Activated CD4-positive, alpha-beta T cell treated with anti-CD3 and anti-CD28 coated beads, Interleukin-2, amount 10 ng/mL, durations not matched to agents 24 days and 14 days (primary cell): Measurements from ENCODE around the gene DNAJC11. TPM values are rescaled to one million over a fixed set of nuclear protein-coding genes. Genes with fewer than 3 reads are reported as not detected.
"Not testable (repeated sequence)": the region's sequence is repeated elsewhere in the genome, so short reads cannot be mapped to it uniquely, and the experiment has no call there.

Experiments used
- DNase-seq: peaks from one replicate; pipeline ENCODE4 v3.0.0; 2022
- H3K27ac Mint-ChIP-seq: one replicate; pipeline ENCODE4 v1.8.0; 2022; ENCODE audit warnings: mild to moderate bottlenecking, mixed read lengths
- H3K27me3 Mint-ChIP-seq: one replicate; pipeline ENCODE4 v1.8.0; 2022; ENCODE audit warnings: mixed read lengths
- H3K36me3 Mint-ChIP-seq: one replicate; pipeline ENCODE4 v1.8.0; 2022; ENCODE audit warnings: low read depth, mild to moderate bottlenecking, mixed read lengths
- H3K4me1 Mint-ChIP-seq: one replicate; pipeline ENCODE4 v1.8.0; 2021; ENCODE audit warnings: mixed read lengths
- H3K4me3 Mint-ChIP-seq: one replicate; pipeline ENCODE4 v1.8.0; 2022; ENCODE audit warnings: mild to moderate bottlenecking, moderate library complexity, mixed read lengths
- H3K9me3 Mint-ChIP-seq: one replicate; pipeline ENCODE4 v1.8.0; 2021; ENCODE audit warnings: mixed read lengths
- intact Hi-C: fragments of 100-400 bp; cut with micrococcal nuclease; formaldehyde crosslinking; loops from one replicate; pipeline ENCODE4 v1.15.1; 2023
- total RNA-seq: library from RNA; stranded (reverse); gene quantifications from 2 replicates; pipeline ENCODE4 v1.2.3, GENCODE V29; 2022

The DNAJC11 gene
- total RNA-seq, 1 donor from 2014 or later: 87.6 TPM

GRCh38 chr1:6724517-6725141 lies 23.0 kb upstream of the DNAJC11 start:
- Mint-ChIP-seq H3K27me3 (peaks cover 5% of the 10 kb centered on the region), H3K27ac (no peak overlapping the region), H3K9me3 (no peaks in the 10 kb centered on the region), H3K4me1 (peaks cover 3% of the 10 kb centered on the region), H3K4me3 (no peak overlapping the region), H3K36me3 (no peaks in the 10 kb centered on the region)
- DNase-seq: no peak
- intact Hi-C loops: loop anchor here (5.0 kb wide), 1 partner anchor 923 kb away; no protein-coding TSS in a partner anchor

DNA sequence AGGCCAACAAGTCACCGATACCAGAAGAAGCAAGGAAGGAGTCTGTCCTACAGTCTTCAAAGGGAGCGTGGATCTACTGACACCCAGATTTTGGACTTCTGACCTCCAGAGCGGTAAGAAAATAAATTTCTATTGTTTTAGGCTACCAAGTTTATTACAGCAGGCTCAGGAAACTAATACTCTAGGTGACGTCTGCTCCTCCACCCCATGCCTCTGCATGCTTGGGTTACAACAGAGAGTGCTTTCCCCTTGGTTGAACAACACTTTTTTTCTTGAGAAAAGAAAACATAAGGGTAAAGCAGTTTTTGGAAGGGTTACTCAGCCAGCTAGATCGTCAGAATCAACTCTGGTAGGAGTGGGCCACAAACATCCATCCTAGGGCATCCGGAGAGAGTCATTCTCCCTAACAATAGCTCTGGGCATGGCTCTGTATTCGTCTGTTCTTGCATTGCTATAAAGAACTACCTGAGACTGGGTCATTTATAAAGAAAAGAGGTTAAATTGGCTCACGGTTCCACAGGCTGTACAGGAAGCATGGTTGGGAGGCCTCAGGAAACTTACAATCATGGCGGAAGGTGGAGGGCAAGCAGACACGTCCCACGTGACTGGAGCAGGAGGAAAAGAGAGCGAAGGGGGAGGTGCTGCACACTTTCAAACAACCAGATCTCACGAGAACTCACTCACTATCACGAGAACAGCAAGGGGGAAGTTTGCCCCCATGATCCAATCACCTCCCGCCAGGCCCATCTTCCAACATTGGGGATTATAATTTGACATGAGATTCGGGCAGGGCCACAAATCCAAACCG lies 22.2 kb upstream of the DNAJC11 start:
- H3K27me3 Mint-ChIP-seq: peaks cover 5% of the 10 kb centered on the region
- intact Hi-C loops: loop anchor here (5.0 kb wide), 1 partner anchor 923 kb away; no protein-coding TSS in a partner anchor
- no peak overlapping the region for H3K4me3 Mint-ChIP-seq
- no peaks in the 10 kb centered on the region for H3K36me3 Mint-ChIP-seq
- H3K27ac Mint-ChIP-seq: no peak overlapping the region
- no peaks in the 10 kb centered on the region for H3K9me3 Mint-ChIP-seq
- no peak for DNase-seq
- peaks cover 3% of the 10 kb centered on the region for H3K4me1 Mint-ChIP-seq

DNA sequence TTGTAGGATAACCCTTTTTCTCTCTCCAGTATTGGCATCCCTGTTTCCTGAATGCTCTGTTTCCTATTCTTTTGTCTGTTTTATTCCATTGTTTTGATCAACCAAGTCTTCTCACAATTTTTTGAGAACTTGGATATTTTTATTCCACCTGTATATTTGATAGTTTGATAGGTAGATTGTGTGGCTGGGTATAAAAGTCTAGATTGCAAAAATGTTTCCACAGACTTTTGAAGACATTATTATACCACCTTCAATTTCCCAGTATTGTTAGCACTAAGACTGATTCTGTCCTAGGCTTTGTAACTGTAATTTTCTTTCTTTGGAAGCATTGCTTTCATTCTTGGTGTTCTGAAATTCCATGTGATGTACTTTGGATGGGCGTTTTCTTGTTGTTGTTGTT lies 9.6 kb upstream of the DNAJC11 start:
- Mint-ChIP-seq H3K4me1 (no peaks in the 10 kb centered on the region), H3K9me3 (peaks cover 4% of the 10 kb centered on the region), H3K27ac (no peak overlapping the region), H3K36me3 (no peaks in the 10 kb centered on the region), H3K27me3 (peaks cover 10% of the 10 kb centered on the region), H3K4me3 (no peak overlapping the region)
- intact Hi-C loops: no loop called here
- DNase-seq: no peak

GRCh38 chr1:6704746-6705145 lies 3.1 kb upstream of the DNAJC11 start:
- H3K4me3 Mint-ChIP-seq: no peak overlapping the region
- peaks cover 10% of the 10 kb centered on the region for H3K27me3 Mint-ChIP-seq
- no peak for DNase-seq
- intact Hi-C loops: loop anchor here (5.0 kb wide), 1 partner anchor 92 kb away; the partner anchor contains the start of gene PHF13
- H3K4me1 Mint-ChIP-seq: peaks cover 19% of the 10 kb centered on the region
- H3K27ac Mint-ChIP-seq: no peak overlapping the region
- H3K9me3 Mint-ChIP-seq: no peaks in the 10 kb centered on the region
- peaks cover 5% of the 10 kb centered on the region for H3K36me3 Mint-ChIP-seq

GRCh38 chr1:6703016-6703415 lies 1.4 kb upstream of the DNAJC11 start:
- Mint-ChIP-seq H3K27me3 (peaks cover 8% of the 10 kb centered on the region), H3K27ac (no peak overlapping the region), H3K4me3 (no peak overlapping the region), H3K4me1 (peaks cover 24% of the 10 kb centered on the region), H3K9me3 (no peaks in the 10 kb centered on the region), H3K36me3 (peaks cover 5% of the 10 kb centered on the region)
- intact Hi-C loops: loop anchor here (5.0 kb wide), 1 partner anchor 91 kb away; the partner anchor contains the start of gene PHF13
- DNase-seq: no peak

DNA sequence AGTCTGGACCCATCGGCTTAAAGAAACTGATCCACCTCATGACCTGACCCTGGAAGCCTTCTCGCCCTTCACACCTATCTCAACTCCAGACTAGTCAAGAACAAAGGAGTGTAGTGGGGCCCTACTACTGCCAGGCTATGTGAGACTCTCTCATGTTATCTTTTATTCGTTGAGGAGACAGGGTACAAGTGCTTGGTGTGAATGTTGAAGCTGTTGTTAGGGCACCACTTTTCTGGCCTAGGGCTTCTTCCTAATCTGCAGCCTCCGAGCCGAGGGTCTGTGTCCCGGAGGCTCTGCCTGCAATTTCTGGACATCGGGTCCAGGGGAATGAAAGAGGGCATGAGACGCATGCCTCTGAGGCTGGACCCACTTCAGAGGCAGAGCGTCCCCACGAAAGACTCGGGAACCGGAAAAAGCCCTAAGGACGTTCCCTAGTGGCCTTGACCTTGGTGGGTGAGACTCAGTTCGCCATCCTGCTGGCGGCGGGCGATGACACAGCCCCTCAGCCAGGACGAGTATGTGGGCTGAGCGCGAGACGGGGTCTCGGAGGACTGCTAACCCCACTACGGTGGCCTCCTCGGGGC lies 671 bp downstream of the DNAJC11 start:
- no peak for DNase-seq
- no peaks in the 10 kb centered on the region for H3K9me3 Mint-ChIP-seq
- peak overlapping the region; percentile 91 for H3K4me3 Mint-ChIP-seq
- intact Hi-C loops: loop anchor here (1.0 to 5.0 kb wide), 3 partner anchors 84 to 147 kb away; partner anchors contain the start of genes CAMTA1, NOL9 and PHF13
- peaks cover 5% of the 10 kb centered on the region for H3K36me3 Mint-ChIP-seq
- H3K27me3 Mint-ChIP-seq: no peaks in the 10 kb centered on the region
- H3K27ac Mint-ChIP-seq: peak overlapping the region; percentile 90
- H3K4me1 Mint-ChIP-seq: peaks cover 25% of the 10 kb centered on the region

- Mint-ChIP-seq H3K4me3 (peak overlapping the region; percentile 91), H3K4me1 (peaks cover 25% of the 10 kb centered on the region)
- not testable (repeated sequence) for H3K27me3 Mint-ChIP-seq, H3K27ac Mint-ChIP-seq, DNase-seq, H3K9me3 Mint-ChIP-seq, H3K36me3 Mint-ChIP-seq
- intact Hi-C loops: loop anchor here (5.0 kb wide), 1 partner anchor 88 kb away; the partner anchor contains the start of gene PHF13
Measured at GRCh38 chr1:6699915-6700314, 1.7 kb downstream of the DNAJC11 start.

- Mint-ChIP-seq H3K27ac (no peak overlapping the region), H3K9me3 (no peaks in the 10 kb centered on the region), H3K4me1 (peaks cover 19% of the 10 kb centered on the region), H3K27me3 (no peaks in the 10 kb centered on the region), H3K4me3 (no peak overlapping the region), H3K36me3 (peaks cover 1% of the 10 kb centered on the region)
- no peak for DNase-seq
- intact Hi-C loops: no loop called here
Measured at GRCh38 chr1:6695868-6696267, 5.7 kb downstream of the DNAJC11 start.

DNA sequence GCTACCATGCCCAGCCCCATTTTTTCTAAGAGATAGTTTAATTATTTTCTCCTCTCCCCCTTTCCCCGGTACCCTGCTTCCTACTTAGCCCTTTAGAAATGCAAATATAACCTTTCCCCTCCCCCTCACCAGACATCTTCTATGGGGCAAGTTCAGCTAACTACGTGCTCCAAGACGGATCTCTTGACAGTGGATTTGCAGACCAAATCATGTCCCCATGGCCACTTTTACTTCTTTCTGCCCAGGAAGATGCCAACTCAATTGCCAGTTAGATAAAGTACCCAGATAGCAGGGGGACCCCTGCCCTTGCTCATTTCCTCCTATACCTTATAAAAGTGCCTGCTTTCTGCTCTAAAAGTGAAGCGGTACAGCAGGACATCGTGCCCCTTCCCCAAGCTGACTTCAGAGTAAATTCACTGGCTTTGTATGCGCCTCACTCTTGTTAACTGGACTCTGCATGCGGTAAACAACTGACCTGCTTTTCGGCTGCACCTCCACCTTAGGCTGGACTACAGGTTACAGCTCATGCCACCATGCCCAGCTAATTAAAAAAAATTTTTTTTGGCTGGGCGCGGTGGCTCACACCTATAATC lies 7.4 kb downstream of the DNAJC11 start:
- no peak overlapping the region for H3K4me3 Mint-ChIP-seq
- no peaks in the 10 kb centered on the region for H3K27me3 Mint-ChIP-seq
- H3K4me1 Mint-ChIP-seq: peaks cover 7% of the 10 kb centered on the region
- no peak overlapping the region for H3K27ac Mint-ChIP-seq
- no peaks in the 10 kb centered on the region for H3K9me3 Mint-ChIP-seq
- intact Hi-C loops: no loop called here
- no peak for DNase-seq
- H3K36me3 Mint-ChIP-seq: peaks cover 1% of the 10 kb centered on the region

DNA sequence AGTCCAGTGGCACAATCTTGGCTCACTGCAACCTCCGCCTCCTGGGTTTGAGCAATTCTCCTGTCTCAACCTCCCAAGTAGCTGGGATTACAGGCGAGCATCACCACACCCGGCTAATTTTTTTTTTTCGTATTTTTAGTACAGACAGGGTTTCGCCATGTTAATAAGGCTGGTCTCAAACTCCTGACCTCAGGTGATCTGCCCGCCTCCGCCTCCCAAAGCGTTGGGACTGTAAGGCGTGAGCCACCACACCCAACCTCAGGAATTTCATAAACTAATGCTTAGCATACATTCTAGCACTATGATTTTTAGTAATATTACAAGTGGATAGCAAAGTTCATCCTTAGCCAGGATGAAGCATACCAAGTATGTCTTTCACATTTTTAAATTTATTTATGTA lies 8.7 kb downstream of the DNAJC11 start:
- intact Hi-C loops: no loop called here
- no peak for DNase-seq
- Mint-ChIP-seq H3K36me3 (peaks cover 1% of the 10 kb centered on the region), H3K27ac (no peak overlapping the region), H3K4me1 (peaks cover 10% of the 10 kb centered on the region), H3K9me3 (no peaks in the 10 kb centered on the region), H3K4me3 (no peak overlapping the region), H3K27me3 (no peaks in the 10 kb centered on the region)

DNA sequence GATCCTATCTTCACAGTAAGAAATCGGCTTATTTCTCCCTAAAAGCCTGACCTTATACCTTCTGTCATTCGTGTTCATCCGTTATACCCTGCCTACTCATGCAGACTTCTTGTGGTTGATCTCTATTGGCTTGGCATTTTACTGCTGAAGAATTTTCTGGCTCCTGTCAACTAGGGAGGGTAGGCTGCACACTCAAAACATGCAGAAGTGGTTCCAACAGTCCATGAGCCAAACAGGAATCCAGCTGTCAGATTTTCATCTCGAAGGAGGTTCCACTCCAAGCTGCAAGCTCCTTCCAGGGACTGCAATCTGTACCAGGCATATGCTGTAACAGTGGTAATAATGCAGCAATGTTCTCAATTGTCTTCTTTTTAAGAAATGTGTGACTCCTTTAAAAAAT lies 10.1 kb downstream of the DNAJC11 start:
- peaks cover 10% of the 10 kb centered on the region for H3K4me1 Mint-ChIP-seq
- H3K4me3 Mint-ChIP-seq: no peak overlapping the region
- DNase-seq: no peak
- no peak overlapping the region for H3K27ac Mint-ChIP-seq
- H3K9me3 Mint-ChIP-seq: no peaks in the 10 kb centered on the region
- H3K27me3 Mint-ChIP-seq: no peaks in the 10 kb centered on the region
- intact Hi-C loops: no loop called here
- H3K36me3 Mint-ChIP-seq: peaks cover 1% of the 10 kb centered on the region

DNA sequence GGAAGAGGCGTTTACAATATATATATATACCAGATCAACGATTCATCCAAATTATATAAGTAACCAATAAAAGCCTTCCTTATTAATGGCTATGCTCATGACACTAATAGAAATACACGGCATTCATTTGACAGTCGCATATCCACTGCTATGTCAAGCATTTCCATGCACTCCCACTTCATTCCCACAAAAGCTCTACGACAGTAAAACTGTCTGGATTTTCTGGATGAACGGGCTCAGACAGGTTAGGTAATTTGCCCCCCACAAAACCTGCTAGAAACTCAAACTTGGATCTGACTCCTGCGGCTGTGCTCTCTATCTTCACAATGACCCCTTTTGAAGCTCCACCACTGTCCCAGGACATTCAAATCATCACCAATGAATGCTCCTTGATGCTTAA lies 11.4 kb downstream of the DNAJC11 start:
- DNase-seq: no peak
- no peak overlapping the region for H3K4me3 Mint-ChIP-seq
- peaks cover 10% of the 10 kb centered on the region for H3K4me1 Mint-ChIP-seq
- H3K9me3 Mint-ChIP-seq: no peaks in the 10 kb centered on the region
- H3K27ac Mint-ChIP-seq: no peak overlapping the region
- H3K27me3 Mint-ChIP-seq: no peaks in the 10 kb centered on the region
- H3K36me3 Mint-ChIP-seq: peaks cover 1% of the 10 kb centered on the region
- intact Hi-C loops: no loop called here

DNA sequence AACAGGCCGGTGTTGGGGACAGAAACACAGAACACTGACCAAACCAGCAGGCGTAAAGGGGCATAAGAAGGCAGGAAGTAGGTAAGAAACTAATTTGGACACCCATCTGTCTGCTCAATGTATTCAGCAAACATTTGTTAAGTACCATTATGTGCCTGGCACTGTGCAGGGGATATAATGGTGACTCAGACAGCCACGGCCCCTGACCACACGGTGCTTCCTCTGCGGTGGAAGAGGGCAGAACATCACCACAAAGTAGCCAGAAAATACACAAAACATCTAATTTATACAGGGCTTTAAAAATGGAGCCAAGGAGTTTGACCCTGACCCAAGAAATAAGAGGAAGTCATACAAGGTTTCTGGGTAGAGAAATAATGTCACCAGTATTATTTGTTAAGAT lies 12.9 kb downstream of the DNAJC11 start:
- intact Hi-C loops: no loop called here
- H3K4me1 Mint-ChIP-seq: peaks cover 10% of the 10 kb centered on the region
- H3K36me3 Mint-ChIP-seq: no peaks in the 10 kb centered on the region
- H3K4me3 Mint-ChIP-seq: no peak overlapping the region
- no peak overlapping the region for H3K27ac Mint-ChIP-seq
- H3K9me3 Mint-ChIP-seq: no peaks in the 10 kb centered on the region
- H3K27me3 Mint-ChIP-seq: no peaks in the 10 kb centered on the region
- no peak for DNase-seq

- no peaks in the 10 kb centered on the region for H3K9me3 Mint-ChIP-seq
Measured at GRCh38 chr1:6688001-6688400, 13.6 kb downstream of the DNAJC11 start.

More at GRCh38 chr1:6688001-6688400, 13.6 kb downstream of the DNAJC11 start:
- Mint-ChIP-seq H3K36me3 (no peaks in the 10 kb centered on the region), H3K4me3 (no peak overlapping the region), H3K4me1 (peaks cover 10% of the 10 kb centered on the region), H3K27ac (no peak overlapping the region), H3K27me3 (no peaks in the 10 kb centered on the region)
- intact Hi-C loops: no loop called here
- DNase-seq: no peak
